Gastrocnemius medialis (tissue), 4 donors: ENCODE data around the gene SHROOM3.

Source experiments
- POLR2A ChIP-seq, 2 donors: fragments of 450-650 bp; IDR thresholded peaks; one replicate each; pipeline ENCODE4 v1.6.1; 2017; ENCODE audit warnings: antibody characterized with exemption in 2 of 2, mild to moderate bottlenecking in 2 of 2, moderate library complexity in 2 of 2
- TF ChIP-seq, protein P1 (sequence below), 5 experiments: fragments of 450-650 bp in 3 of 5; fragments of 200-600 bp in 2 of 5; sonication (generic) in 2 of 5; IDR thresholded peaks in 4 of 5; conservative IDR thresholded peaks in 1 of 5; 1 replicate in 4 of 5; 2 replicates in 1 of 5; pipeline ENCODE4 v1.5.1; 2016 to 2019; ENCODE audit warnings: antibody characterized with exemption in 5 of 5, mild to moderate bottlenecking in 3 of 5, moderate library complexity in 3 of 5

DNA sequence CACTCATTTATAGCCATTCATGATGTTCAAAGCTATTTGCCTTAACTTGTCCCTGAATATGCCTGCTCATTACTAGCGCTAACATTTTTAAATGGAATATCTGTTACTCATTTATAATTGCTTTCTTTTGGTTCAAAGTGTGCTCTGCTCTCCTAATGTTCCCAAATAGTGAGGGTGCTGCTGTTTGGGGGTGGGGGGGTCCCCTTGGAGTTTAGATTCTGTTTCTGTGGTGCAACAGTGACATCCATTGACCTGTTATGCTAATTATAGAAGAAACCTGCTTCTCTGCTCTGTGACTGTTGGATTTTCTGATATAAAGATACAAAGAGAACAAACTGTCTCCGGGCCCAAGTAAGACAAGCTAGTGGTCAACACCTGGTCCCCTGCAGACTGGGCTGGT, 222.4 kb downstream of the SHROOM3 start:
- TF ChIP-seq, protein P1, sequence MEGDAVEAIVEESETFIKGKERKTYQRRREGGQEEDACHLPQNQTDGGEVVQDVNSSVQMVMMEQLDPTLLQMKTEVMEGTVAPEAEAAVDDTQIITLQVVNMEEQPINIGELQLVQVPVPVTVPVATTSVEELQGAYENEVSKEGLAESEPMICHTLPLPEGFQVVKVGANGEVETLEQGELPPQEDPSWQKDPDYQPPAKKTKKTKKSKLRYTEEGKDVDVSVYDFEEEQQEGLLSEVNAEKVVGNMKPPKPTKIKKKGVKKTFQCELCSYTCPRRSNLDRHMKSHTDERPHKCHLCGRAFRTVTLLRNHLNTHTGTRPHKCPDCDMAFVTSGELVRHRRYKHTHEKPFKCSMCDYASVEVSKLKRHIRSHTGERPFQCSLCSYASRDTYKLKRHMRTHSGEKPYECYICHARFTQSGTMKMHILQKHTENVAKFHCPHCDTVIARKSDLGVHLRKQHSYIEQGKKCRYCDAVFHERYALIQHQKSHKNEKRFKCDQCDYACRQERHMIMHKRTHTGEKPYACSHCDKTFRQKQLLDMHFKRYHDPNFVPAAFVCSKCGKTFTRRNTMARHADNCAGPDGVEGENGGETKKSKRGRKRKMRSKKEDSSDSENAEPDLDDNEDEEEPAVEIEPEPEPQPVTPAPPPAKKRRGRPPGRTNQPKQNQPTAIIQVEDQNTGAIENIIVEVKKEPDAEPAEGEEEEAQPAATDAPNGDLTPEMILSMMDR (IDR thresholded peaks at IDR 0.05 in 4 of 5, conservative IDR thresholded peaks at IDR 0.05 in 1 of 5) = no peak
- no peak for TF ChIP-seq POLR2A (IDR thresholded peaks at IDR 0.05)
